ENCODE results near the gene AQR. TPM values are rescaled to one million over a fixed set of nuclear protein-coding genes. Genes with fewer than 3 reads are reported as not detected.

Gene AQR
- total RNA-seq: 11.2 and 15.1 TPM in 2 replicates

DNA sequence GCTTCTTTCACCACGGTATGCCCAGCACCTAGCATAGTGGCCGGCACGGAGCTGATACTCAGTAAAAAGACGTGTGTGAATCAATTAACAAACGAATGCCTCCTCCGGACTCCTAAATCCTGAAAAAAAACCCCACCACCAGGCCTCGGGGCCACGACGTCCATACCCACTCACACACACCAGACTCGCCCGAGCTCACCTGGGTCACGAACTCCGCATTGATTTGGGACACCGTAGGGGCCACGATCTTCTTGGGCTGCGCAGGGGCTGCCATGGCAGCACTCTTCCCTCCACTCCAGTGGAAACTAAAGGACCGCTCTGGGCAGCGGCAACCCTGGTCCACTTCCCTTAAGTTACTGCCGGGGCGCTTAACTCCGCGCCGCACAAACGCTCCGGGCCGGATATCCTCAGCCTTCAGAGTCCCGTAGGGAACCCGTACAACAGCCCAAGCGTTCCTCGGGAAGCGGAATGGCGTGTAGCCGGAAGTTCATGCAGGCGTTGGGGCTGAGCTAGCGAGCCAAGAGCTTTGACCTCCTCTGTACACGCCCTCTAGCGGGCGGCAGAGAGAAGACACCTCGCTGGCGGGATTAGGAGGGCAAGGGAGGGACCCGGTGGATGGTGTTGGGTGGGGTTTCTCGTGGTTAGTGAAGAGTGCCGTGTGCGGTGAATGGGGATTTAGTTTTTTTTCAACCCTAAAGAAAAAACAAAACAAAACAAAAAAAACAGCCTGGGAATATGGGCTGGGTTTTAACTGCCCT, at the start of gene AQR:
TSS of gene AQR (minus strand) at position 403 of the 758 bp plus-strand sequence. CDS start at position 274, 129 bp downstream.

GRCh38 chr15:34988027-34988902, 18.7 kb upstream of the AQR start, which contains the start of gene ZNF770:
Gene ZNF770, minus strand, starts transcription at chr15:34988287. Its CDS starts 4,853 bp downstream, at chr15:34983434.

Other genes with a start within 250 kb of the AQR start
- gene GJD2, start 214.7 kb downstream of the AQR start, total RNA-seq: not detected in 2 replicates
- not detected in 2 replicates for gene ACTC1, start 174.2 kb downstream of the AQR start, total RNA-seq
- 13.2 and 25.8 TPM in 2 replicates for gene ZNF770, start 18.5 kb upstream of the AQR start, total RNA-seq
- not detected in 2 replicates for gene NANOGP8, start 115.6 kb upstream of the AQR start, total RNA-seq

Measured in cardiac atrium fibroblast (primary cell).